HEK293T (cell line): Measurements from ENCODE around the gene GSTM1.
"Not testable (repeated sequence)": the region's sequence is repeated elsewhere in the genome, so short reads cannot be mapped to it uniquely, and the experiment has no call there.

ENCODE experiments used
- FOXM1 ChIP-seq: fragments of 450-650 bp; IDR thresholded peaks from 2 replicates; pipeline ENCODE4 v1.6.1; 2017; ENCODE audit warnings: mild to moderate bottlenecking, borderline replicate concordance
- NFRKB ChIP-seq: fragments of 450-650 bp; IDR thresholded peaks from 2 replicates; pipeline ENCODE4 v1.6.1; 2016; ENCODE audit warnings: mild to moderate bottlenecking, moderate library complexity

DNA sequence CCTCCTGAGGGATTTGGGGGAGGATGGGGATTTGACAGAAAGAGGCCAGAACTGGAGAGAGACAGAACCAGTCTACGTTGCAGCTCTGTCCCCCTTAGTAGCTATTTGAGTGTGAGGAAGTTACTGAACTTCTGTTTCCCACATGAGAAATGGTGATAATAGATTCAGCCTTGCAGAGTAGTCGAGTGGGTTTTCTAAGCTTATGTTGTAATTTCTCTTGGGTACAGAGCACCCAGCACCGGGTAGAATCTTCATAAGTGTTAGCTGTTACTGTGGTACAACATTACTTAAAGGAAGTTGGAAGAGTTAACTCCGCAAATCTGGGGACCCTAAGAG lies 27.0 kb upstream of the GSTM1 start:
- not testable (repeated sequence) for TF ChIP-seq FOXM1, NFRKB
